K562 (cell line): ENCODE measurements around the gene CCDC124. TPM values are rescaled to one million over a fixed set of nuclear protein-coding genes. Genes with fewer than 3 reads are reported as not detected.
A peak's percentile ranks its signal among the peaks of the same experiment; 100 is the strongest.

Experiments
- CHCHD3 ChIP-seq: fragments of 250-450 bp; sonication (Bioruptor Pico); IDR thresholded peaks from 2 replicates; pipeline ENCODE4 v2.1.2; 2022; ENCODE audit warnings: mild to moderate bottlenecking
- E2F3 ChIP-seq: fragments of 250-450 bp; sonication (Bioruptor Pico); IDR thresholded peaks from 2 replicates; pipeline ENCODE4 v1.4.0; 2020; ENCODE audit warnings: mild to moderate bottlenecking
- ESRRA ChIP-seq: fragments of 450-650 bp; IDR thresholded peaks from 2 replicates; pipeline ENCODE4 v1.6.1; 2014; ENCODE audit warnings: low read depth, mild to moderate bottlenecking, moderate library complexity, borderline replicate concordance
- GATAD2A ChIP-seq: fragments of 450-650 bp; IDR thresholded peaks from 2 replicates; pipeline ENCODE4 v1.6.1; 2017
- ID3 ChIP-seq, 2 experiments: fragments of 250-450 bp in 1 of 2; fragments of 450-650 bp in 1 of 2; sonication (Bioruptor Pico) in 1 of 2; IDR thresholded peaks; 2 replicates each; pipeline versions ENCODE4 v1.6.1 to v1.8.0; 2016 to 2021; ENCODE audit warnings: mild to moderate bottlenecking in 2 of 2, moderate library complexity in 2 of 2, missing compliant biosample characterization in 1 of 2, missing genetic modification characterization in 1 of 2
- KDM1A ChIP-seq, 2 experiments: fragments of 450-650 bp; IDR thresholded peaks; 2 replicates each; pipeline ENCODE4 v1.6.1; 2016; ENCODE audit warnings: mild to moderate bottlenecking in 2 of 2
- KLF16 ChIP-seq: IDR thresholded peaks from 2 replicates; pipeline ENCODE4 v1.6.1; 2016; ENCODE audit warnings: antibody characterized with exemption
- L3MBTL2 ChIP-seq: fragments of 450-650 bp; IDR thresholded peaks from 2 replicates; pipeline ENCODE4 v1.6.1; 2016; ENCODE audit warnings: mild to moderate bottlenecking, moderate library complexity
- LEF1 ChIP-seq: fragments of 450-650 bp; IDR thresholded peaks from 2 replicates; pipeline ENCODE4 v1.6.1; 2016; ENCODE audit warnings: mild to moderate bottlenecking
- MAZ ChIP-seq, 2 experiments: fragments of 450-650 bp in 1 of 2; sonication (generic) in 1 of 2; formaldehyde crosslinking; IDR thresholded peaks in 1 of 2; conservative IDR thresholded peaks in 1 of 2; 2 replicates each; pipeline versions ENCODE4 v1.4.0 to v1.5.0; 2020; ENCODE audit warnings: mild to moderate bottlenecking in 1 of 2, missing genetic modification reagents in 1 of 2
- MIER1 ChIP-seq: fragments of 450-650 bp; IDR thresholded peaks from 2 replicates; pipeline ENCODE4 v1.6.1; 2016; ENCODE audit warnings: antibody characterized with exemption, mild to moderate bottlenecking, low read depth
- MTA3 ChIP-seq: fragments of 450-650 bp; formaldehyde crosslinking; IDR thresholded peaks from 2 replicates; pipeline ENCODE4 v1.6.1; 2017; ENCODE audit warnings: mild to moderate bottlenecking, borderline replicate concordance
- NFRKB ChIP-seq: fragments of 450-650 bp; IDR thresholded peaks from 2 replicates; pipeline ENCODE4 v1.6.1; 2016; ENCODE audit warnings: low read depth
- PCBP1 ChIP-seq: fragments of 200-400 bp; formaldehyde crosslinking; IDR thresholded peaks from 2 replicates; pipeline ENCODE4 v1.6.1; 2018; ENCODE audit warnings: mild to moderate bottlenecking, low read depth, low read length; ENCODE audit not compliant: poor library complexity, severe bottlenecking
- POLR2A ChIP-seq: fragments of 450-650 bp; conservative IDR thresholded peaks from 2 replicates; pipeline ENCODE4 v1.6.1; 2016
- PRMT5 ChIP-seq: sonication (generic); formaldehyde crosslinking; IDR thresholded peaks from 2 replicates; pipeline ENCODE4 v1.5.0; 2020; ENCODE audit warnings: missing genetic modification reagents
- RBM34 ChIP-seq: fragments of 200-400 bp; formaldehyde crosslinking; IDR thresholded peaks from 2 replicates; pipeline ENCODE4 v1.6.1; 2018; ENCODE audit warnings: low read length, borderline replicate concordance; ENCODE audit not compliant: insufficient read depth
- SMARCA4 ChIP-seq: fragments of 450-650 bp; IDR thresholded peaks from 2 replicates; pipeline ENCODE4 v1.6.1; 2016
- SPI1 ChIP-seq: IDR thresholded peaks from 2 replicates; pipeline ENCODE4 v1.6.1; 2011; ENCODE audit warnings: low read depth, low read length, control low read depth, borderline replicate concordance
- WHSC1 ChIP-seq: IDR thresholded peaks from one replicate; pipeline ENCODE4 v1.6.1; 2012; ENCODE audit warnings: low read length, control low read depth, inconsistent platforms
- XRCC3 ChIP-seq: fragments of 450-650 bp; IDR thresholded peaks from 2 replicates; pipeline ENCODE4 v1.6.1; 2017; ENCODE audit warnings: mild to moderate bottlenecking, moderate library complexity
- XRCC5 ChIP-seq: fragments of 200-400 bp; formaldehyde crosslinking; IDR thresholded peaks from 2 replicates; pipeline ENCODE4 v1.6.1; 2017; ENCODE audit warnings: low read depth, mild to moderate bottlenecking, low read length
- ZNF583 ChIP-seq: fragments of 250-450 bp; sonication (Bioruptor Pico); IDR thresholded peaks from 2 replicates; pipeline ENCODE4 v1.4.0; 2020
- ZNF717 ChIP-seq: fragments of 250-450 bp; sonication (Bioruptor Pico); IDR thresholded peaks from 2 replicates; pipeline ENCODE4 v1.5.0; 2021
- polyA plus RNA-seq, 8 experiments: library from polyadenylated mRNA; depleted of rRNA in 4 of 8; stranded (reverse) in 5 of 8; unstranded in 3 of 8; fragments of >200 nt; fragmentation: Nextera tagmentation in 2 of 8; fragmentation: Illumina TruSeq in 1 of 8; extraction: Ambion mirVana in 2 of 8; extraction: Trizol in 1 of 8; gene quantifications; 2 replicates each; pipeline versions ENCODE4 v1.2.1 to v1.2.3, GENCODE V29; 2011 to 2014; ENCODE audit warnings: inconsistent platforms in 1 of 8, missing spikeins in 1 of 8
- total RNA-seq, 7 experiments: library from RNA; depleted of rRNA in 6 of 7; stranded (reverse); fragments of >200 nt in 6 of 7; fragmentation: Illumina TruSeq in 2 of 7; extraction: Trizol in 2 of 7; gene quantifications; 2 replicates each; pipeline versions ENCODE4 v1.2.1 to v1.2.3, GENCODE V29; 2011 to 2021; ENCODE audit warnings: low replicate concordance in 1 of 7
- TF ChIP-seq, protein P1 (sequence below): fragments of 450-650 bp; IDR thresholded peaks from 2 replicates; pipeline ENCODE4 v1.6.1; 2014; ENCODE audit warnings: low read depth, mild to moderate bottlenecking, moderate library complexity, borderline replicate concordance
- TF ChIP-seq, protein P2 (sequence below): sonication (generic); formaldehyde crosslinking; IDR thresholded peaks from 2 replicates; pipeline ENCODE4 v1.8.0; 2022; ENCODE audit warnings: missing genetic modification reagents, mild to moderate bottlenecking, moderate library complexity, borderline replicate concordance

Gene CCDC124
- total and polyA plus RNA-seq, 9 of the 15 experiments (the other 6 are each of a cell fraction or from before 2014, with no cell fraction given), result 5.8 to 234 (median 40.1) TPM

DNA sequence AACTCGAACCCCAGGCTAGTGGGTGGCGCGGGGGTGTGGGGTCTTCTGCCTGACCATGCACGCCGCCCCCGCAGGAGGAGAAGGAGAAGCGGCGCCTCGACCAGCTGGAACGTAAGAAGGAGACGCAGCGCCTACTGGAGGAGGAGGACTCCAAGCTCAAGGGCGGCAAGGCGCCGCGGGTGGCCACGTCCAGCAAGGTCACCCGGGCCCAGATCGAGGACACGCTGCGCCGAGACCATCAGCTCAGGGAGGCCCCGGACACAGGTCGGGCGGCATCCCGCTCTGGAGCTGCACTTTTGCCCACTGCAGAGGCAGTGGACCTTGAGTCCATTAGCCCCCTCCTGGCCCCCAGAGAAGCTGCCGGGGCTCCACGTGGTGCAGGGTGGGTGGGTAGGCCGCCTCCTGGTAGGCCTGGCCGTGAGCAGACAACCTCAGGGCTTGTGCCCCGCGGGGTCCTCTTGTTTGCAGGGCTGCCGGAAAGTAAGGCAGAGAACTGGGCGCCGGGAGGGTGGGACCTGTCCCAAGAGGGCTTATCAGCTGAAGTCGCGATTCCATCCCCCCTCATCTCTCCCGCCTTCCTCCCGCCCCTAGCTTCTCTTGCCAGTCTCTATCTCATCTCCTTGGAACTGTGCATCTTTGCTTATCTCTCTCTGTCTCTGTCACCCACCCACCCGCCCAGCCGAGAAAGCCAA lies 9.9 kb downstream of the CCDC124 start (continued):
- TF ChIP-seq ID3 (CRISPR knock-in tag; IDR thresholded peaks at IDR 0.05) (no peak), ID3 (tag; IDR thresholded peaks at IDR 0.05) (0 out of 2 replicates have a peak, but pooled peaks have one; percentile 32), GATAD2A (peak; percentile 13; the same call in 1 of the 2 replicates), KDM1A (IDR thresholded peaks at IDR 0.05) (0 out of 4 replicates have a peak, but pooled peaks of 1 of the 2 experiments have one; percentile 9), XRCC5 (peak; percentile 85; the same call in 1 of the 2 replicates), MIER1 (no peak), SPI1 (no peak), POLR2A (peak; percentile 49; the same call in 1 of the 2 replicates), PRMT5 (CRISPR knock-in tag) (no peak), XRCC3 (no peak), NFRKB (0 out of 2 replicates have a peak, but pooled peaks have one; percentile 29), L3MBTL2 (peak; percentile 92), LEF1 (no peak), KLF16 (peak; percentile 44; the same call in 1 of the 2 replicates), SMARCA4 (peak; percentile 26; the same call in 1 of the 2 replicates), E2F3 (0 out of 2 replicates have a peak, but pooled peaks have one; percentile 34), WHSC1 (no peak), ZNF717 (no peak), CHCHD3 (no peak), MTA3 (peak; percentile 81), RBM34 (no peak), ZNF583 (peak; percentile 62), PCBP1 (peak; percentile 51), ESRRA (peak; percentile 96), MAZ (CRISPR knock-in tag; conservative IDR thresholded peaks at IDR 0.05 in 1 of 2, IDR thresholded peaks at IDR 0.05 in 1 of 2) (peak; percentile 29 to 68; a peak in 1 of 4 replicates)
- TF ChIP-seq, protein P1, sequence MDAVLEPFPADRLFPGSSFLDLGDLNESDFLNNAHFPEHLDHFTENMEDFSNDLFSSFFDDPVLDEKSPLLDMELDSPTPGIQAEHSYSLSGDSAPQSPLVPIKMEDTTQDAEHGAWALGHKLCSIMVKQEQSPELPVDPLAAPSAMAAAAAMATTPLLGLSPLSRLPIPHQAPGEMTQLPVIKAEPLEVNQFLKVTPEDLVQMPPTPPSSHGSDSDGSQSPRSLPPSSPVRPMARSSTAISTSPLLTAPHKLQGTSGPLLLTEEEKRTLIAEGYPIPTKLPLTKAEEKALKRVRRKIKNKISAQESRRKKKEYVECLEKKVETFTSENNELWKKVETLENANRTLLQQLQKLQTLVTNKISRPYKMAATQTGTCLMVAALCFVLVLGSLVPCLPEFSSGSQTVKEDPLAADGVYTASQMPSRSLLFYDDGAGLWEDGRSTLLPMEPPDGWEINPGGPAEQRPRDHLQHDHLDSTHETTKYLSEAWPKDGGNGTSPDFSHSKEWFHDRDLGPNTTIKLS, result peak; percentile 67; the same call in 1 of the 2 replicates
- TF ChIP-seq, protein P2, sequence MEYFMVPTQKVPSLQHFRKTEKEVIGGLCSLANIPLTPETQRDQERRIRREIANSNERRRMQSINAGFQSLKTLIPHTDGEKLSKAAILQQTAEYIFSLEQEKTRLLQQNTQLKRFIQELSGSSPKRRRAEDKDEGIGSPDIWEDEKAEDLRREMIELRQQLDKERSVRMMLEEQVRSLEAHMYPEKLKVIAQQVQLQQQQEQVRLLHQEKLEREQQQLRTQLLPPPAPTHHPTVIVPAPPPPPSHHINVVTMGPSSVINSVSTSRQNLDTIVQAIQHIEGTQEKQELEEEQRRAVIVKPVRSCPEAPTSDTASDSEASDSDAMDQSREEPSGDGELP, result peak; percentile 97
